Measurements from ENCODE around the gene KRT23.

The KRT23 gene, protein sequence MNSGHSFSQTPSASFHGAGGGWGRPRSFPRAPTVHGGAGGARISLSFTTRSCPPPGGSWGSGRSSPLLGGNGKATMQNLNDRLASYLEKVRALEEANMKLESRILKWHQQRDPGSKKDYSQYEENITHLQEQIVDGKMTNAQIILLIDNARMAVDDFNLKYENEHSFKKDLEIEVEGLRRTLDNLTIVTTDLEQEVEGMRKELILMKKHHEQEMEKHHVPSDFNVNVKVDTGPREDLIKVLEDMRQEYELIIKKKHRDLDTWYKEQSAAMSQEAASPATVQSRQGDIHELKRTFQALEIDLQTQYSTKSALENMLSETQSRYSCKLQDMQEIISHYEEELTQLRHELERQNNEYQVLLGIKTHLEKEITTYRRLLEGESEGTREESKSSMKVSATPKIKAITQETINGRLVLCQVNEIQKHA

DNA sequence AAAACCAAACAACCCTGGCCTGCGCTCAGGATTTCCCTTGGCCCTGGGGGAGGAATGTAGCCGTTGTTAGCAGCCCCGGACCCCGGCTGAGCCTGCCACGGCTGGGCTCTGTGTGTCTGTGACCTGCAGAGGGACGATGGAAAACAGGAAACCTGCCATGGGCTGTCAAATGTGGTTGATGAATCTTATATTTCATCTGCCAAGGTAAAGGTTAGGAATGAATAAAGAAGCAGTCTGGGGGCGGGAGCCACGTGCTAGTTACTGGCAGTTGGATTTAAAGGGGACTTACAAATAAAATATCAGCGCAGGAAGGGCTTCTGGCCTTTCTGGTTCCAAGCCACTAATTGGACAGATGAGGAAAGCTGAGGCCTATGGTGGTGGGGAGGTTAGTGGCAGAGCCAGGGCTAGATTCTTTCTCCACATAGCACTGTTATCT lies at the start of gene KRT23:
Gene KRT23 (minus strand): TSS at position 263 of the 436 bp plus-strand sequence. CDS start 1,043 bp downstream, outside the sequence.
- TF ChIP-seq, protein P1, sequence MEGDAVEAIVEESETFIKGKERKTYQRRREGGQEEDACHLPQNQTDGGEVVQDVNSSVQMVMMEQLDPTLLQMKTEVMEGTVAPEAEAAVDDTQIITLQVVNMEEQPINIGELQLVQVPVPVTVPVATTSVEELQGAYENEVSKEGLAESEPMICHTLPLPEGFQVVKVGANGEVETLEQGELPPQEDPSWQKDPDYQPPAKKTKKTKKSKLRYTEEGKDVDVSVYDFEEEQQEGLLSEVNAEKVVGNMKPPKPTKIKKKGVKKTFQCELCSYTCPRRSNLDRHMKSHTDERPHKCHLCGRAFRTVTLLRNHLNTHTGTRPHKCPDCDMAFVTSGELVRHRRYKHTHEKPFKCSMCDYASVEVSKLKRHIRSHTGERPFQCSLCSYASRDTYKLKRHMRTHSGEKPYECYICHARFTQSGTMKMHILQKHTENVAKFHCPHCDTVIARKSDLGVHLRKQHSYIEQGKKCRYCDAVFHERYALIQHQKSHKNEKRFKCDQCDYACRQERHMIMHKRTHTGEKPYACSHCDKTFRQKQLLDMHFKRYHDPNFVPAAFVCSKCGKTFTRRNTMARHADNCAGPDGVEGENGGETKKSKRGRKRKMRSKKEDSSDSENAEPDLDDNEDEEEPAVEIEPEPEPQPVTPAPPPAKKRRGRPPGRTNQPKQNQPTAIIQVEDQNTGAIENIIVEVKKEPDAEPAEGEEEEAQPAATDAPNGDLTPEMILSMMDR (IDR thresholded peaks at IDR 0.05; ENCODE audit: low read depth, low read length) = no peak
- no peak within 1 kb of the TSS for H3K4me3 ChIP-seq (ENCODE audit: low read depth, low read length)

DNA sequence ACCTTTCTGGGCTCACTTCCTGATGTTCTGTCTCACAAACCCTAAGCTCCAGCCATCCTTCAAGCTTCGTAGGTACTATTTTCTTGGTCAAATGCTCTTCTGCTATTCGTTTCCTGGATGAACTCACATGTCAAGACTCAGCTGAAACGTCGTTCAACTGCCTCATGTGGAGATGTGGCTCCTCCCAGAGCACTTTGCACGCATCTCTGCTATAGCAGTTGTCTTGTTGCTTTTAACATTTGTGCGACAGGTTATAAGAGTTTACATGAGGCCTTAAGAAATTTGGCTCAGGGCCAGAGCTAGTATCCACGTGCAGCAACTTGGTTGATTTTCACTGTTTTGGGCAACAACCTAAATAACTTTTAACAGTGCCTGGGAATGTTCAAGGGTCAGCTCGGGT lies 49.5 kb upstream of the KRT23 start:
- TF ChIP-seq, protein P1 (IDR thresholded peaks at IDR 0.05; ENCODE audit: low read depth, low read length) = no peak
- H3K4me3 ChIP-seq (ENCODE audit: low read depth, low read length) = no peak overlapping the region

DNA sequence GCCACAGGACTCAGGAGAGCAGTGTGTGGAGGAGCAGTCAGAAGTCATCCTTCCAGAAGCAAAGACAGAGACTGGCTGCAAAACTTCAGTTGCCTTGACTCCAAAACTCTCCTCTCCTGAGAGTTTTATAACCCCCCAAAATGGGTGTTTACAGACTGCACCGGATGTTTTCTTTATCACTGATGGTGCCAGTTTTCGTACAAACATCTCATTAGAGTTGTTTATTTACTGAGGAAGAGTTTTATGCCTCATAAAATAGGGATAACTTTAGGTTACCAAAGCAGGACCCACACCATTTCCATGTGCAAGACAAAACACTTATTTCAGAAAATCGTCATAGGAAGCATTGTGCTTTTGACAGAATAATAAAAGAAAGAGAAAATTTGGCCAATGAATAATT lies 46.8 kb upstream of the KRT23 start, which contains the start of gene KRT40:
Gene KRT40 (minus strand): TSS at position 101 of the 400 bp plus-strand sequence. CDS start 53 bp downstream, at position 48.
- H3K4me3 ChIP-seq (ENCODE audit: low read depth, low read length) = no peak within 1 kb of the TSS
- TF ChIP-seq, protein P1 (IDR thresholded peaks at IDR 0.05; ENCODE audit: low read depth, low read length) = no peak

DNA sequence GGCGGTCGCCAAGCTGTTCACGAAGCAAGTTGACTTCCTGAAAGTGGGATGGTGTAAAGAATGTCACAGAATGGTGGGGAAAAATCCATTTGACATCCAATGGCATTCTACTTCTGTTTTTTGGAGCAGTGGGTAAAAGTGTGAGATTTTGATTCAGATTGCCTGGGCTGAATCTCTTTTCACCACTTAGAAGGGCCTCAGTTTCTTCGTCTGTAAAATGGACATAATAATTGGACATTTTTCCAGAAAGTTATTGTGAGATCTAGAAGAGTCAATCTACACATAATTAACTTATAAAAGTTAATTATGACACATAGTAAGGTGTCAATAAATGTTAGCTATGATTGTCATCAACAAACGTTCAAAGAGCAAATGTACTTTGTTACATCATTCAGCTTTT lies 43.7 kb upstream of the KRT23 start:
- no peak overlapping the region for H3K4me3 ChIP-seq (ENCODE audit: low read depth, low read length)
- TF ChIP-seq, protein P1 (IDR thresholded peaks at IDR 0.05; ENCODE audit: low read depth, low read length) = no peak

DNA sequence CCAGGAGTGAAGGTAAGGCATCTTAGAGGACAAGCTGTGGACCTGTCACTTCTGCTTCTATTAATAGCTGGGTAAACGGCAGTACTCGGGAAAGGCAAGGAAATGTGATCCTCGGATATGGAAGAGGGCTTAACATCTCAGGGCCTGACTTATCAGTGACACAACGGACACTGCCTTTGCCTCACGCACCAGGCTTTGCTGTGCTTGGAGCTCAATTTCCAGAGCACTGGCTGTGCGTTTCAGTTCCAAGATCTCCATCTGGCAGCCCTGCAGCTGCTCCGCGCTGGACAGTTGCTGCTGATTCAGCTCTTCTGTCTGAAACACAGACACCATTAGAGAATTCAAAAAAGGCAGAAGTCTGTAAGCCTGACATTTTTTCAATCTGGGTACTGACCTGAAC lies 43.1 kb upstream of the KRT23 start:
- TF ChIP-seq, protein P1 (IDR thresholded peaks at IDR 0.05; ENCODE audit: low read depth, low read length) = no peak
- no peak overlapping the region for H3K4me3 ChIP-seq (ENCODE audit: low read depth, low read length)

DNA sequence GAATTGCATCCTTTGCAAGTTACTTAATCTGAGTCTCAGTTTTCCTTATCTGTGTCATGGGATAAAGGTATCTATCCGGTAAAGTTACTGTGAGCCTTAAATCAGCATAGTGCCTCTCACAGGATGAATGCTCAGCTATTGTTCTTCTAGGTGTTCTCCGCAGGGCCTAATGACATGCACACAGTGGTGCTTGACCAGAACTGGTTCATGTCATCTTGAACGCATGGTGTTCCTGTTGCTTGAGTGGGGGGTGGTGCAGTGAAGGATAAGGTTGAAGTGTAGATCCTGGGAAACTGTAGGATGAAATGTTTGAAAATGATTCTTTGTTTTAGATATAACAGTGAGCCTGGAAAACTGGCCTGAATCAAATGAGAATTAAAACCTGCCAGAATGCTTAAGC lies 42.7 kb upstream of the KRT23 start:
- TF ChIP-seq, protein P1 (IDR thresholded peaks at IDR 0.05; ENCODE audit: low read depth, low read length) = no peak
- H3K4me3 ChIP-seq (ENCODE audit: low read depth, low read length) = no peak overlapping the region

DNA sequence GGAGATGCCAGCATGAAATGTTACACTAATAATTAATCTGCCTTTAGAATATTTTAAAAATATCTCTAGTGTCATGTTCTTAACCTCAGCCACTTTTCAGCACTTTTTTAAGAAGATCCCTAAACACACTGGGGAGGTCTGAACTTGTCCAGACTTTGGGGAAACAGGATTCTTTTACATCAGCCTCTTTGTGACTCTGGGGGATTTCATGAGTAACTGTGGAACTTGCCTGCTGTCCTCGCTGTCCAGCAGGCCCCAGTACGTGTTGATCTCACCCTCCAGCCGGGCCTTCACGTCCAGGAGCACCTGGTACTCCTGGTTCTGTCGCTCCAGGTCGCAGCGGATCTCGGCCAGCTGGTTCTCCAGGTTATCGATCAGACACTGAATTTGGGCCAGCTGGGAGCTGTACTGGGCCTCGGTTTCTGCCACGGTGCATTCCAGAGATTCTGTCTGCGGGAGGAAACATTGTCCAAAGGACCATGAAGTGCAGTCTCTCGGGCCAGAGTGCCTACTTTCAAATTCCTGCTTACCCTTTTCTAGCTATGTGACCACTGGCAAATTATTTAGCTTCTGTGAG lies 41.2 kb upstream of the KRT23 start:
- TF ChIP-seq, protein P1 (IDR thresholded peaks at IDR 0.05; ENCODE audit: low read depth, low read length) = no peak
- no peak overlapping the region for H3K4me3 ChIP-seq (ENCODE audit: low read depth, low read length)

Data from WI38 (cell line).